MCF 10A (cell line): Measurements from ENCODE around the gene ELMO1. TPM values are rescaled to one million over a fixed set of nuclear protein-coding genes. Genes with fewer than 3 reads are reported as not detected.

Experiments
- BruUV-seq: library from RNA; stranded (reverse); fragments of 400-500 nt; replicated peaks from 2 replicates; lab custom pipeline; 2021; lab: Mats Ljungman, UMichigan
- CTCF ChIA-PET: fragments of 300-600 bp; sonication (Branson Sonifier 250); formaldehyde crosslinking; extraction: SDS; loops from one replicate; lab custom pipeline; 2021; ENCODE audit warnings: antibody characterized with exemption, inconsistent platforms; lab: Yijun Ruan, JAX
- POLR2A ChIA-PET: fragments of 300-600, 350-650 bp; sonication (Branson Sonifier 250); formaldehyde crosslinking; extraction: SDS; loops from one replicate; lab custom pipeline; 2020; ENCODE audit warnings: antibody characterized with exemption, inconsistent platforms; lab: Yijun Ruan, JAX
- DNase-seq: peaks from one replicate; pipeline ENCODE4 v3.0.0-alpha.2; 2018; ENCODE audit not compliant: unreplicated experiment
- H3K27ac Mint-ChIP-seq: one replicate; pipeline ENCODE4 v1.8.0; 2022; ENCODE audit warnings: mild to moderate bottlenecking, low read depth, mixed read lengths; ENCODE audit not compliant: unreplicated experiment
- H3K27me3 Mint-ChIP-seq: one replicate; pipeline ENCODE4 v1.8.0; 2022; ENCODE audit warnings: mixed read lengths; ENCODE audit not compliant: insufficient read depth, unreplicated experiment
- H3K36me3 Mint-ChIP-seq: one replicate; pipeline ENCODE4 v1.8.0; 2022; ENCODE audit warnings: mild to moderate bottlenecking, moderate library complexity, mixed read lengths; ENCODE audit not compliant: insufficient read depth, unreplicated experiment
- H3K4me1 Mint-ChIP-seq: one replicate; pipeline ENCODE4 v1.8.0; 2022; ENCODE audit warnings: mixed read lengths; ENCODE audit not compliant: insufficient read depth, unreplicated experiment
- H3K4me3 Mint-ChIP-seq: one replicate; pipeline ENCODE4 v1.8.0; 2022; ENCODE audit warnings: mild to moderate bottlenecking, moderate library complexity, mixed read lengths; ENCODE audit not compliant: unreplicated experiment
- H3K9me3 Mint-ChIP-seq: one replicate; pipeline ENCODE4 v1.8.0; 2022; ENCODE audit warnings: mixed read lengths; ENCODE audit not compliant: unreplicated experiment
- intact Hi-C: fragments of 100-400 bp; cut with micrococcal nuclease; formaldehyde crosslinking; loops from 2 replicates; pipeline ENCODE4 v1.14.1; 2022
- total RNA-seq: library from RNA; stranded (reverse); gene quantifications from 2 replicates; pipeline ENCODE4 v1.2.3, GENCODE V29; 2022
- TF ChIP-seq, protein P1 (sequence below): fragments of 200-600 bp; IDR thresholded peaks from one replicate; pipeline ENCODE4 v1.8.0; 2022; ENCODE audit warnings: antibody characterized with exemption, mild to moderate bottlenecking; ENCODE audit not compliant: unreplicated experiment

ELMO1 gene
- total RNA-seq, 1 experiment from 2014 or later, result 0.30 TPM

DNA sequence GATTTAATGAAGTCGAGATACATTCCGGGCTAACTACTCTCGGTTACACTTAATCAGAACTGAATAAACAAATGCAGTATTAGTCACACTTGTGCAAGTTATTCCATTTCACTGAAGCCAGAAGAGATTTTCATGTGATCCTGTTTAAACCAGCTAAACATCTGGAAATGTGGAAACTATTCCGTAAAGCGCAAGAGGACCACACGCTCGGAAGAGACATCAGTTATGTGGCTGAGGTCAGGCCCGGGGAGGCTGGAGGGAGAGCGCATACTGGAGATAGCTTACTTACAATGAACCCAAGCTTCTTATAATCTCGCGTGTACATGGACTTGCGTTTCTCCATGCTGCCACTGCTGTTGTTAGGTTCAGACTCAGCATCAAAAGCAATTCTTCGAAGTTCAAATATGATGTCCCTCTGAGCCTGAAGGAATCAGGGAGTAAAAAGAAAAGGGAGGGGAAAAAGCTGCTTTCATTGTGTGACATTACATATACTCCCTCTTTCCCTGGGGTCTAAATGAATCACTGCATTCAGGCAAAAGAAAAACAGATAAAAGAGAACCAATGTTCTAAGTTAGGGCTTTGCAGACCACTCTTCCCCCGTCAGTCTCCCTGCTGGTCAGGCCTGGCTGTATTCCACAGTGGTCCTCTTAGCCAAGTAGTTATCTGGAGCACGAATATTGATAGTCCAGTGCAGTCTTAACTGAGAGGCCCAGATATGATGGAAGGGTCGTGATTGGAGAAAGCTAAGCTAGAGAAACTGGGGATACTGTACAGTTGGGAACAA, 237.4 kb downstream of the ELMO1 start:
- ChIA-PET CTCF (interaction anchor here (0.7 to 2.1 kb wide), 10 partner anchors 10 to 644 kb away, joined by 3 to 9 read pairs (median 3); no protein-coding TSS in a partner anchor), POLR2A (interaction anchor here (1.1 kb wide), 1 partner anchor 9 kb away, joined by 3 read pairs; no protein-coding TSS in a partner anchor)
- BruUV-seq, result no TSS peak
- intact Hi-C loops, result no loop called here
- Mint-ChIP-seq H3K9me3 (no peaks in the 10 kb centered on the region), H3K27me3 (no peaks in the 10 kb centered on the region), H3K36me3 (no peaks in the 10 kb centered on the region), H3K27ac (no peak overlapping the region), H3K4me1 (peaks cover 19% of the 10 kb centered on the region), H3K4me3 (no peak overlapping the region)
- DNase-seq, result peak; percentile 49
- TF ChIP-seq, protein P1, sequence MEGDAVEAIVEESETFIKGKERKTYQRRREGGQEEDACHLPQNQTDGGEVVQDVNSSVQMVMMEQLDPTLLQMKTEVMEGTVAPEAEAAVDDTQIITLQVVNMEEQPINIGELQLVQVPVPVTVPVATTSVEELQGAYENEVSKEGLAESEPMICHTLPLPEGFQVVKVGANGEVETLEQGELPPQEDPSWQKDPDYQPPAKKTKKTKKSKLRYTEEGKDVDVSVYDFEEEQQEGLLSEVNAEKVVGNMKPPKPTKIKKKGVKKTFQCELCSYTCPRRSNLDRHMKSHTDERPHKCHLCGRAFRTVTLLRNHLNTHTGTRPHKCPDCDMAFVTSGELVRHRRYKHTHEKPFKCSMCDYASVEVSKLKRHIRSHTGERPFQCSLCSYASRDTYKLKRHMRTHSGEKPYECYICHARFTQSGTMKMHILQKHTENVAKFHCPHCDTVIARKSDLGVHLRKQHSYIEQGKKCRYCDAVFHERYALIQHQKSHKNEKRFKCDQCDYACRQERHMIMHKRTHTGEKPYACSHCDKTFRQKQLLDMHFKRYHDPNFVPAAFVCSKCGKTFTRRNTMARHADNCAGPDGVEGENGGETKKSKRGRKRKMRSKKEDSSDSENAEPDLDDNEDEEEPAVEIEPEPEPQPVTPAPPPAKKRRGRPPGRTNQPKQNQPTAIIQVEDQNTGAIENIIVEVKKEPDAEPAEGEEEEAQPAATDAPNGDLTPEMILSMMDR, result no peak

DNA sequence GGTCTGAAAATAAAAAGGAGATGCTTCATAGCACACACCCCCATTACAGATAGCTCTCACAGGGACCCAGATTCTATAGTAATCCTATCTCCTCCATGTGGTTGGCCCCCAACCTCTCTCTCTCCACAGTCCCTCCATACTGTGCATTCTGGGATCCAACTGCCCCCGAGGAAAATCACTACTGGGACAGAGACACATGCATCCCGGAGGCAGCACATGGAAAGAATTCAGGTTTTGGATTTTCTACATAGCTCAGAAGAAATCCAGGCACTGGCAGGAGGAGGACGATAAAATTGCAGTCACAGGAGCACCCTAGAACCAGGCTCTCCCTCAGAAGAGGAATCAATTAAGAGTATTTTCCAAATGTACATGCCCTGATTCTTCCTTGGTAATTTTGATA, 239.5 kb downstream of the ELMO1 start:
- Mint-ChIP-seq H3K9me3 (no peaks in the 10 kb centered on the region), H3K4me1 (peaks cover 16% of the 10 kb centered on the region), H3K36me3 (no peaks in the 10 kb centered on the region), H3K4me3 (no peak overlapping the region), H3K27ac (no peak overlapping the region), H3K27me3 (no peaks in the 10 kb centered on the region)
- no peak for DNase-seq
- POLR2A ChIA-PET, result interaction anchor here (0.6 to 0.7 kb wide), 3 partner anchors 146 to 628 kb away, joined by 3 read pairs; no protein-coding TSS in a partner anchor
- intact Hi-C loops, result loop anchor here (2.0 kb wide), 1 partner anchor 898 kb away; no protein-coding TSS in a partner anchor
- CTCF ChIA-PET, result interaction anchor here (0.6 to 3.7 kb wide), 22 partner anchors 9 to 1165 kb away, joined by 3 to 17 read pairs (median 4); no protein-coding TSS in a partner anchor
- no TSS peak for BruUV-seq
- TF ChIP-seq, protein P1, result no peak

DNA sequence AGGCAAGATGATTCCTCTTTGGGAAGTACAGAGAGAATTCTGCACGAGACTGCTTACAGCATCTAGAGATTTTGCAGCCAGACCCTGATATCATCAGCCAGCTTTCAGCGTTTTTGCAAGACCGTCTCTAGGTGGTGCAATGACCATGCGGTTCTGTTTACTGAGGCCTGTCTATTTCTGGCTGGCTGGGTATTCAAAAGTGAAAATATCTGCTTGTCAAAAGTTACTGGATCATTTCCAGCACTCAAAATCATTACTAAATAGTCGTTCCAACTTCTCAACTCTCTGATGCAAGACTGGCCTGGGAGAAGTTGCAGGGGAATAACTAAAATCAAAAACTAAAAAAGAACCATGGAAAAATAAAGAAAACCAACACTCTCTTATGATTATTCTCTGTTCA, 240.1 kb downstream of the ELMO1 start:
- no peaks in the 10 kb centered on the region for H3K9me3 Mint-ChIP-seq
- CTCF ChIA-PET, result interaction anchor here (0.5 to 3.7 kb wide), 19 partner anchors 9 to 1159 kb away, joined by 3 to 17 read pairs (median 4); no protein-coding TSS in a partner anchor
- H3K36me3 Mint-ChIP-seq, result no peaks in the 10 kb centered on the region
- peaks cover 16% of the 10 kb centered on the region for H3K4me1 Mint-ChIP-seq
- no peak overlapping the region for H3K4me3 Mint-ChIP-seq
- BruUV-seq, result no TSS peak
- peak; percentile 87 for DNase-seq
- no peaks in the 10 kb centered on the region for H3K27me3 Mint-ChIP-seq
- no peak overlapping the region for H3K27ac Mint-ChIP-seq
- intact Hi-C loops, result loop anchor here (1.0 to 2.0 kb wide), 4 partner anchors 287 to 898 kb away; no protein-coding TSS in a partner anchor
- TF ChIP-seq, protein P1, result peak; percentile 49
- POLR2A ChIA-PET, result interaction anchor here (0.6 to 0.7 kb wide), 3 partner anchors 146 to 1026 kb away, joined by 3 read pairs; no protein-coding TSS in a partner anchor

DNA sequence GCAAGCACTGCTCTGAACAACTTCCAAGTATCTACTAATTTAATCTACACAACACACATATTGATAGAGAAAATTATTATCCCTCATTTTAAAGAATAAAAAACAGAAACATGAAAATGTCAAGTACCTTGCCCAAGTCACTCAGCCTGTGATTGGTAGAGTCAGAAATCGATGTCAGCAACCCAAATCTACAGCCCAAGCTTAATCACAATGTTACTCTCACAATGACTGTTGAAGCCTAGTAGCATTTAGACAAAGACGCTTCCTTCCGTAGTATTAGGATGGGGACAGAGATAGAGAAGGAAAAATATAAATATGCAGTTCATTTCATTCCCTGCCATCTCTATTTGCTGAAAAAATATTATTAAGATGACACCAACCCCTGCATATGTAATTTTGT, 242.5 kb downstream of the ELMO1 start:
- POLR2A ChIA-PET, result no interaction called here
- TF ChIP-seq, protein P1, result no peak

More for the DNA sequence above, 242.5 kb downstream of the ELMO1 start:
- Mint-ChIP-seq H3K4me1 (peaks cover 14% of the 10 kb centered on the region), H3K4me3 (no peak overlapping the region), H3K27me3 (no peaks in the 10 kb centered on the region), H3K9me3 (no peaks in the 10 kb centered on the region), H3K27ac (no peak overlapping the region), H3K36me3 (no peaks in the 10 kb centered on the region)
- CTCF ChIA-PET, result interaction anchor here (0.6 to 3.7 kb wide), 8 partner anchors 8 to 765 kb away, joined by 3 to 16 read pairs (median 4); no protein-coding TSS in a partner anchor
- no TSS peak for BruUV-seq
- intact Hi-C loops, result no loop called here
- no peak for DNase-seq
